Neuron (in vitro differentiated cells): Measurements from ENCODE around the gene B4GALT5.
"Not testable (repeated sequence)": the region's sequence is repeated elsewhere in the genome, so short reads cannot be mapped to it uniquely, and the experiment has no call there.

Experiments used
- H2AFZ ChIP-seq: one replicate; pipeline ENCODE4 v1.6.1; 2013; ENCODE audit warnings: low read depth, mild to moderate bottlenecking, inconsistent platforms, low read length, moderate library complexity
- H3K27me3 ChIP-seq: one replicate; pipeline ENCODE4 v1.6.1; 2013; ENCODE audit warnings: low read length; ENCODE audit not compliant: insufficient read depth
- H3K36me3 ChIP-seq: one replicate; pipeline ENCODE4 v1.6.1; 2013; ENCODE audit warnings: low read length; ENCODE audit not compliant: insufficient read depth
- H3K4me1 ChIP-seq: one replicate; pipeline ENCODE4 v1.6.1; 2013; ENCODE audit warnings: low read length; ENCODE audit not compliant: insufficient read depth
- H3K4me3 ChIP-seq: 2 replicates; pipeline ENCODE4 v1.5.1; 2013; ENCODE audit warnings: mild to moderate bottlenecking, low read length, moderate library complexity
- H3K9me3 ChIP-seq: one replicate; pipeline ENCODE4 v1.6.1; 2013; ENCODE audit warnings: low read length

The B4GALT5 gene

DNA sequence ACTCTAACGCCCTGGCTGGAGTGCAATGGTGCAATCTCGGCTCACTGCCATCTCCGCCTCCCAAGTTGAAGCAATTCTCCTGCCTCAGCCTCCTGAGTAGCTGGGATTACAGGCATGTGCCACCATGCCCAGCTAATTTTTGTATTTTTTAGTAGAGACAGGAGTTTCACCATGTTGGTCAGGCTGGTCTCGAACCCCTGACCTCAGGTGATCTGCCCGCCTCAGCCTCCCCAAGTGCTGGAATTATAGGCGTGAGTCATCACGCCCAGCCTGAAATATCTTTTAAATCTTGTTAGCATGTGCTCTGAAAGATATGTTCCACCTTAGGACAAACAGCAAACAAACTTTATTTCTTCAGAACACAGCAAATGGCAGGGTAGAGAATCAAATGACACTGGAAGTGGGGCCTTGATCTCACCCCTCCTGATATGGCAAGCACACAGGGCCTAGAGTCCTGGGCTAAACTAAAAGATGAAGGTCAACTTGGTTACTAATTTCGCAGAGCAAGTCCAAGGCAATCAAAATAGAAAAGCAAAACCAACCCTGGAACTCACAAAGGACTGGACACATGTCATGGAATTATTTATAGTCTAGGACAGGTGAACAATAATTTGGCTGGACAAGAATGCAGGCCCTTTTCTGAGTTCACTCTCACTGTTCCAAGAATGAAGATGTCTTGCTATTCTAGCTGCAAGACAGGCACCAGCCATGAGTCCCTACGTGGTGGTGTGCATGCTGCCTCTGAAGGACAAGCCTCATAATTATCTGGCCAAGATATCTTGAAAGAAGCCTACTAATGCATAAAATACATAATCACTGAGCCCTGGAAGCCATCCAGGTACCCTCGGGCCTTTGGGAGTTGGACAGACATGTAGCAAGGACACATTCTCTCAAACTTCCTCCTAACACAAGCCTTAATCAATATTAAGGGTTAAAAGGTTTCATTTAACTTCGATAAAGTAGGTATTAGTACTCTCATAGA lies 35.6 kb downstream of the B4GALT5 start:
- Histone ChIP-seq H3K9me3 (no peaks in the 10 kb centered on the region), H3K4me3 (no peak overlapping the region), H2AFZ (no peak overlapping the region), H3K36me3 (peaks cover 2% of the 10 kb centered on the region), H3K27me3 (no peaks in the 10 kb centered on the region), H3K4me1 (peaks cover 6% of the 10 kb centered on the region)

DNA sequence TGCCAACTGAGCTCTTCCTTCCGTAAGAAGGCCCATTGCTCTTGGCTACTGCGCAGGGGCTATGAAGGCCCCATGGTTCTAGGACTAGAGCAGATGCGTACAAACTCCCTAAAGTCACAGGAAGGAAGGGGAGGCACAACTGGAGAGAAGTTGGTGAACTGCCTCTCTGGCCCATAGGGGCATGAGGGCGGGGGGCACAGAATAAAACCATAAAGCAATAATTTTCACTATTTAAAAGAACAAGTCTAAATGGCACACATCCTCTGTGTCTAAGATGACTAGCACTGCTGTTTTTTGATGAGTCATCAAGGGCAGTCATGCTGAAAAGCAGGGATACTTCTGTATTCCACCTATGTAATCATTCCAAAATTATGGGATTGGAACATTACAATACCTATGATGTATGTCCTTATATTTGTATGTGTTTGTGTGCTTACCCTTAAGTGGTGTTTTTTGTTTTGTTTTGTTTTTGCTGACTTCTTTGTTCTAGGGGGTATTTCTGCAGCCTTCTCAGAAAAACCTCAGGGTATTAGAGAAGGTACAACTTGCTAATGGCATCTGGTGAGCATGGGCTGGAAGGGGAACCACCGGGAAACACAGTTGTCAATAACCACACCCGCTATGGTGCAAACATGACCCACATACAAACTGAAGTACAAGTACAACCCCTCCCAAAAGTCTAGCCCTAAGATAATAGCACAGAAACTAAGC lies 36.9 kb downstream of the B4GALT5 start:
- no peaks in the 10 kb centered on the region for H3K27me3 ChIP-seq
- no peak overlapping the region for H3K4me3 ChIP-seq
- no peak overlapping the region for H2AFZ ChIP-seq
- H3K9me3 ChIP-seq, result no peaks in the 10 kb centered on the region
- H3K36me3 ChIP-seq, result peaks cover 2% of the 10 kb centered on the region
- peaks cover 6% of the 10 kb centered on the region for H3K4me1 ChIP-seq

DNA sequence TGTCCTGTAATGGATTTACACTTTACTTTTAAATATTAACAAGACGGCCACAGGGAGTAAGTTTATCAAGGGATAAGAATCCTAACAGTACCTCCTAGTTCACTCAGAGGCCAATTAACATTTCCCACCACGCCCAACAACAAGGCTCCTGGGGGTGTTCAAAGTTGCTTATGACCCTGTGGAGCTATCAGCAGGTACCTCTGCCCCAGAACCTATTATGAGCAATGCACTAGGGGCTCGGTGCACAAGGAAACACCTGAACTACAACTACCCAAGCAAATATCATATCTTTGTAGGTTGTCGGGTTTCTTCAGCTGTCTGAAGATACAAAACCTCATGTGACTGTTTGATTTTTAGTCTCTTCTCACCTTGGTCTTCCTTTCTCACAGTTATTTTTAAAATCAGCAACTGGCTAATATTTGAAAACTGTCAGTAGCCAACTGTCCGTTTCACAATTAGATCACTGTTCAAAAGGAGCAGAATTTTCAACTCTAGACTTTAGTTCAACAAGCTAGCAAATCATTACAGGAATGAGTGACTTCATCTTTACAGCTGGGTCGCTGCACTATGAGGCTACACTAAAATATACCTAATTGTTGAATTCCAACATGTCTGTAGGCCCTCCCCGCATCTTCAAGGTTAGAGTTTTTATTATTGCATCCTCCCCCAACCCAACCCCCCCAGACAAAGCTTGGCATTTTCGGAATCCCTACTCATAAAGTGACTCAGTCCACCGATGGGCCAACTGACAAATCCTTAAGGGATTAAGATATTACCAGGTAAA lies 38.1 kb downstream of the B4GALT5 start:
- Histone ChIP-seq H2AFZ (no peak overlapping the region), H3K27me3 (no peaks in the 10 kb centered on the region), H3K9me3 (no peaks in the 10 kb centered on the region), H3K4me1 (peaks cover 6% of the 10 kb centered on the region), H3K4me3 (no peak overlapping the region), H3K36me3 (peaks cover 2% of the 10 kb centered on the region)

DNA sequence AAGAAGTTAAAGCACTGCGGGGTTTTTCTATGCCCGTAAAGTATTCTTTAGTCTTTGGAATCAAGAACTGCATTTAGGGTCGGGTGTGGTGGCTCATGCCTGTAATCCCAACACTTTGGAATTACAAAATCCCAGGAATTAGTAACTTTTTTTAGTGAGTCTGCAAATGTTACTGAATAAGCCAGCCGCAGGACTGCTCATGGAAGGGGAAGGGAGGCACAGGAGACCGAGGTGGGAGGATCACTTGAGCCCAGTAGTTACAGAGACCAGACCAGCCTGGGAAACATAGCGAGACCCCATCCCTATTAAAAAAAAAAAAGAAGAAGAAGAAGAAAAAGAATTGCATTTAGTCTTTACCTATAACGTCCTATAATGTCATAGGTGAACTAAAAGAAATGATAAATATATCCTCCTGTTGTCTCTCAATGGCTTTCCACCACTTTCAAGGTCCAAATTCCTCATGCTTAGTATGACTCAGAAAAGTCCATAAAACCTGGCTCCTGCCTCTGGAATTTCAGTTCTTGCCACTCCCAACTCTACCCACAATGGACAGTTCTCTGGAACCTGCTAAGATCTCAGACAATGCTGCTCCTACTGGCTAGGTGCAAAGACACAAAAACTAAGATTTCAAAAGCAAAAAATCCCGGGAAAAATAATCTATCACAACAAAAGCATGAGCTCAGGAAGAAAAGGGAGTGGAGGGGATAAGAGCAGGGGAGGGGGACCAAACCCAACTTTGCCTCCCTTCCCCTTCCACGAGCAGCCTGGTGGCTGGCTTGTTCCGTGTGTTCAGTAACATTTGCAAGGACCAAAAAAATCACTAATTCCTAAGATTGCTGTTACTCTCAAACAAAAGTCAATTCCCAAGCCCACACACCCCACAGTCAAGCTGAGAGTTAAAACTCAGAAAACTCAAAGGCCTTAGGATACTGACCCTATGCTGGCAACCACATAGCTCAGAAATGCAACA lies 39.0 kb downstream of the B4GALT5 start:
- no peak overlapping the region for H3K4me3 ChIP-seq
- peaks cover 6% of the 10 kb centered on the region for H3K4me1 ChIP-seq
- no peak overlapping the region for H2AFZ ChIP-seq
- no peaks in the 10 kb centered on the region for H3K9me3 ChIP-seq
- peaks cover 2% of the 10 kb centered on the region for H3K36me3 ChIP-seq
- H3K27me3 ChIP-seq, result no peaks in the 10 kb centered on the region

DNA sequence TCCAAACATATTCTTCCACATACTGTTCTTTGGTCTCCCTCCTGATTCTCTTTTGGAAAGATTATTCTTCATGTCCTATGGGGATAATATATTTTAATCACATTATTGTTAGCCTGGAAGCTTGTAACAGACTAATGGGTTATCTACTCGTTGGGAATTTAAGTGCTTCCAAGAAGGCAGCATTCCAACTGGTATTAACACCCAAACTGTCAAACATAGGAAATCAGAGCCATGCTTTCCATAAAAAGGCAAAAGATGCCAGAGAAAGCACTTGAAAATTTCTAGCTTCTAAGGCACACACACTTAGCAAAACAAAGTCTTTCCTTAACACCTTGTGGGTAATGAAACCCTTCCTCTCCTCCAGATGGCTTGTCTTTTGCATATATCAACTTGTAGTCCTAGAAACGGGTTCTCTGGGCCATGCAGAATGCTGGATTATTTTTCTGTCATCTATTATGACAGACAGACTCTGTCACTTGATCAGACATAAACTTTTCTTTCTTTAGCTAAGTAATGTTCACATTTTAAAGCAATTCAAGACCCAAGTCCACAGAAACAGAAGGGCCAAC lies 41.5 kb downstream of the B4GALT5 start:
- Histone ChIP-seq H3K4me3 (no peak overlapping the region), H3K36me3 (peaks cover 2% of the 10 kb centered on the region), H2AFZ (no peak overlapping the region), H3K27me3 (no peaks in the 10 kb centered on the region), H3K4me1 (peaks cover 3% of the 10 kb centered on the region), H3K9me3 (no peaks in the 10 kb centered on the region)

DNA sequence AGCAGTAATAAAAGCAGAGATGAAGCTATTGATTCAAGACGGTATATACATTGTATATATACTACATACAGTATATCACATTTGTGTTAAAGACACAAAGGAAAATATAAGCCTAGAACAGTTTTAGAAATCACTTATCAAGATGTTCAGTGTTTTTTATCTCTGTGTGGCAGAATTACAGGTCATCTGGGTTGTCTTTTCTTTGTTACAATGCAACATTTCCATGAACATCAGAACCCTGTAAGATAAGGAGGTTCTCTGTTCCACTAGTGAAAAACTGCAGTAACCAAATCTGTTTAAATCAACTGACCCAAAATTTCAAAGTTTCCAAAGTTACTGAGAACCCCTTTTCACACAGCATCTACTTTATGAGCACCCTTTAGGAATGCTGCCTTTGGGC lies 42.2 kb downstream of the B4GALT5 start:
- no peaks in the 10 kb centered on the region for H3K9me3 ChIP-seq
- no peak overlapping the region for H3K4me3 ChIP-seq
- H3K27me3 ChIP-seq, result no peaks in the 10 kb centered on the region
- no peak overlapping the region for H2AFZ ChIP-seq
- no peaks in the 10 kb centered on the region for H3K36me3 ChIP-seq
- peaks cover 1% of the 10 kb centered on the region for H3K4me1 ChIP-seq

DNA sequence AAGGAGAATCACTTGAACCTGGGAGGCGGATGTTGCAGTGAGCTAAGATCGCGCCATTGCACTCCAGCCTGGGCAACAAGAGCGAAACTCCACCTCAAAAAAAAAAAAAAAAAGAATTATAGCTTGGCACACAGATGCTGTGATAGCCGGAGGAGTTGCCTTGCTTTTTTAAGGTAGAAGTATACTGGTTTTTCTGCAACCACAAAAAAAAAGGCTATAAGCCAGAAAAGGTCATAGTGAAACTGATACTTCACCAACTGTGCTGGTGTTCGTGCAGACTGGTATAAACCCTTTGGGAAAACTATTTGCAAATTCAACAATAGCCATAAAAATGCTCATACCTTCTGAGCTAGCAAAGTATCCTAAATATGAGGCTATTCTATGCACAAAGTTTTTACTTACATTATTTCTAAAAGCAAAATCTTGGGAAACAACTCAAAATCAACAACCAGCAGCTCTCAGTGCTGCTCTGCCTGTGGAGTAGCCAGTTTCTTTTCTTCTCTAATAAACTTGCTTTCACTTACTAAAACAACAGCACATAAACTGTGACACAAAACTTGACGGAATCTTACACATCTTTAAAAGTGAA lies 44.0 kb downstream of the B4GALT5 start:
- Histone ChIP-seq H3K4me1 (no peaks in the 10 kb centered on the region), H3K36me3 (no peaks in the 10 kb centered on the region), H3K9me3 (no peaks in the 10 kb centered on the region), H3K4me3 (no peak overlapping the region), H2AFZ (no peak overlapping the region), H3K27me3 (no peaks in the 10 kb centered on the region)

DNA sequence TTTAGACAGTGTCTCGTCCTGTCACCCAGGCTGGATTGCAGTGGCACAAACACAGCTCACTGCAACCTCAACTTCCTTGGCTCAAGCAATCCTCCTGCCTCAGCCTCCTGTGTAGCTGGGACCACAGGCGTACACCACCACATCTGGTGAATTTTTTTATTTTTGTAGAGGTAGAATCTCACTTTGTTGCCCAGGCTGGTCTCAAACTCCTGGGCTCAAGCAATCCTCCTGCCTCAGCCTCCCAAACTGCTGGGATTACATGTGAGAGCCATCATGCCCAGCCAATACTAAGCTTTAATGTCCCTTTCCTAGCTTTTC lies 44.8 kb downstream of the B4GALT5 start:
- not testable (repeated sequence) for H2AFZ ChIP-seq, H3K9me3 ChIP-seq, H3K36me3 ChIP-seq, H3K27me3 ChIP-seq, H3K4me3 ChIP-seq, H3K4me1 ChIP-seq

DNA sequence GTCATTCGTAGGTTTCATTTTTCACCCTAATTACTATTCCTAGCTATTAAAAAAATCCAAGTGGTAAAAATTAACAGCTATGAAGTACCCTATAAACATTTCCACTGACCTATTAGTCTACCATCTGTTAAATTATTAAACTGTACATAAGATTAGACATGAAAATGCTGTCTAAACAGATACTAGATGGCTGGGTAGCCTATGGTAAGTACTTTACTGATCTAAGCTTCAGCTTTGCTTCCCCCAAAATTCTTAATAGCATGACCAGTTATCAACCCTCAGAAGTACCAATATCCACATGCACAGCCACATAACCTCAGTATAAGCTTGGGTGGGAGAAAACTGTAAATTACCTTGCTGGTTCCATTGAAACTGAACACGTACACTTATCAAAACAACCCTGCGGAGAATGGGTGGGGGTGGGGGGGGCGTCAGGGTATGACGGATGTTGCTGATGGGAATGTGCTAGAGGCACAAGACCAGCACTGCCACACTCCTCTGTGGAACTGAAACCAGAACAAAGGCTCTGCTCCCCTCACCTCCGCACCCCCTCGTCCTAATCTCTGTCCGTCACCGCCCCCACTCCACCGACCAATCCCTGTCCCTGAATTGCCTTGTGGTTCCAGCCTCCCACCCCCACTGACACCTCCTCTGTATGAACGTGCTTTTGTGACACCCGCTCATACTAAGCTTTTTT lies 45.3 kb downstream of the B4GALT5 start:
- no peaks in the 10 kb centered on the region for H3K27me3 ChIP-seq
- H3K4me3 ChIP-seq, result no peak overlapping the region
- no peaks in the 10 kb centered on the region for H3K36me3 ChIP-seq
- H3K4me1 ChIP-seq, result no peaks in the 10 kb centered on the region
- H2AFZ ChIP-seq, result no peak overlapping the region
- H3K9me3 ChIP-seq, result no peaks in the 10 kb centered on the region

DNA sequence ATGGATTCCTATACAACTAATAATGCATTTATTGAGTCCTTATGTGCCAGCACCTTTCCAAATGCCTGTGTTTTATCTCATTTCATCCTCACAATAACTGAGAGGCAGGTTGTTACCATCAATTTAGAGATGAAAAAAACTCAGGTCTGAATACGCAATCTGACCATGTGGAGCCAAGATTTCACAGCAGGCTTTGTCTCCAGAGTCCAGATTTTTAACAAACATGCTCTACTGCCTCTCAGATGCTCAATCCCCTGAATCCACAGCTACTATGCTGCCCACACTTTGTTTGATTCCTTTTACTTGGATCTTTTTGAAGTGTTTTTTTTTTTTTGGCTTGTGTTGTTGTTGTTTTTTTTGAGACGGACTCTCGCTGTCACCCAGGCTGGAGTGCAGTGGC lies 46.8 kb downstream of the B4GALT5 start:
- Histone ChIP-seq H3K4me3 (no peak overlapping the region), H3K36me3 (no peaks in the 10 kb centered on the region), H3K27me3 (no peaks in the 10 kb centered on the region), H2AFZ (no peak overlapping the region), H3K9me3 (no peaks in the 10 kb centered on the region), H3K4me1 (peaks cover under 1% of the 10 kb centered on the region)

DNA sequence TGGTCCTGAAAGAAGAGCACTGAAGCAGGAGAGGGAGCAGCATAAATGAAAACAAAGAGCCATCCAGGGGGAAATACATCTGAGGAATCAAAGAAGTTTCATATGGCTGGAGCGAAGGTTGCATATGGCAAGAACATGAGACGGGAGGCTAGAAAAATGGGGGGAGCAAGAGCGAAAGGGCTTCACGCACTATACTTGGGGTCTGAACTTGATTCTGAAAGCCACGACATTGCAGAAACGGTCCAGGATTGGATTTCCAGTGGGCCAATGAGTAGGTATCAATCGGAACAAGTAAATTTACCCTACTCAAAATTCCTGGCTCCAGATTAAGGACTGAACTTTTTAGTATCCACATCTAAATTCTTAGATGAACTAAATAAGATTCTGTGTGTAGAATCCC lies 47.9 kb downstream of the B4GALT5 start:
- H3K27me3 ChIP-seq, result no peaks in the 10 kb centered on the region
- no peak overlapping the region for H3K4me3 ChIP-seq
- H3K4me1 ChIP-seq, result peaks cover 2% of the 10 kb centered on the region
- H3K9me3 ChIP-seq, result no peaks in the 10 kb centered on the region
- H3K36me3 ChIP-seq, result no peaks in the 10 kb centered on the region
- no peak overlapping the region for H2AFZ ChIP-seq
